Breast epithelium (tissue), 4 donors: ENCODE data around the gene IRF2BP2. TPM values are rescaled to one million over a fixed set of nuclear protein-coding genes. Genes with fewer than 3 reads are reported as not detected.

Experiments used
- DNase-seq, 2 donors: peaks; one replicate each; pipeline ENCODE4 v3.0.0-alpha.2; 2019; ENCODE audit warnings: low spot score in 2 of 2
- H3K27ac ChIP-seq, 2 donors: fragments of 200-600 bp; sonication (generic) in 1 of 2; one replicate each; pipeline ENCODE4 v1.5.1; 2016 to 2019; ENCODE audit warnings: mild to moderate bottlenecking in 1 of 2
- H3K27me3 ChIP-seq, 2 donors: fragments of 200-600 bp; sonication (generic) in 1 of 2; one replicate each; pipeline versions ENCODE4 v1.5.1 to v1.6.0; 2017 to 2019; ENCODE audit warnings: control low read depth in 1 of 2, mild to moderate bottlenecking in 1 of 2
- H3K36me3 ChIP-seq: fragments of 200-600 bp; one replicate; pipeline ENCODE4 v1.5.1; 2019
- H3K4me1 ChIP-seq, 2 donors: fragments of 200-600 bp; sonication (generic); one replicate each; pipeline ENCODE4 v1.5.1; 2016 to 2019; ENCODE audit warnings: control low read depth in 1 of 2
- H3K4me3 ChIP-seq, 3 donors: fragments of 200-600 bp; sonication (generic); 1 replicate in 2 of 3; 2 replicates in 1 of 3; pipeline ENCODE4 v1.5.1; 2016 to 2019; ENCODE audit warnings: mild to moderate bottlenecking in 3 of 3, moderate library complexity in 2 of 3
- H3K9me3 ChIP-seq, 2 donors: fragments of 200-600 bp; sonication (generic) in 1 of 2; one replicate each; pipeline ENCODE4 v1.5.1; 2016 to 2019; ENCODE audit warnings: control low read depth in 1 of 2
- POLR2A ChIP-seq: fragments of 450-650 bp; IDR thresholded peaks from one replicate; pipeline ENCODE4 v1.6.1; 2016; ENCODE audit warnings: antibody characterized with exemption, mild to moderate bottlenecking, moderate library complexity
- POLR2AphosphoS5 ChIP-seq, 3 donors: sonication (generic); formaldehyde crosslinking; IDR thresholded peaks; one replicate each; pipeline ENCODE4 v1.6.1; 2017; ENCODE audit warnings: antibody characterized with exemption in 3 of 3
- intact Hi-C: fragments of 100-400 bp; cut with DNase I; formaldehyde crosslinking; loops from one replicate; pipeline ENCODE4 v1.15.1; 2023; ENCODE audit warnings: low total_unique reads
- total RNA-seq, 3 donors: library from RNA; depleted of rRNA; stranded (reverse); fragments of >200 nt; gene quantifications; one replicate each; pipeline ENCODE4 v1.1.0, GENCODE V29; 2016
- TF ChIP-seq, protein P1 (sequence below), 3 donors: fragments of 450-650 bp; IDR thresholded peaks; one replicate each; pipeline ENCODE4 v1.5.1; 2016 to 2017; ENCODE audit warnings: antibody characterized with exemption in 3 of 3, mild to moderate bottlenecking in 3 of 3, moderate library complexity in 3 of 3

Gene IRF2BP2
- total RNA-seq, 3 donors from 2014 or later, result 60.3 to 108 (median 84.9) TPM

DNA sequence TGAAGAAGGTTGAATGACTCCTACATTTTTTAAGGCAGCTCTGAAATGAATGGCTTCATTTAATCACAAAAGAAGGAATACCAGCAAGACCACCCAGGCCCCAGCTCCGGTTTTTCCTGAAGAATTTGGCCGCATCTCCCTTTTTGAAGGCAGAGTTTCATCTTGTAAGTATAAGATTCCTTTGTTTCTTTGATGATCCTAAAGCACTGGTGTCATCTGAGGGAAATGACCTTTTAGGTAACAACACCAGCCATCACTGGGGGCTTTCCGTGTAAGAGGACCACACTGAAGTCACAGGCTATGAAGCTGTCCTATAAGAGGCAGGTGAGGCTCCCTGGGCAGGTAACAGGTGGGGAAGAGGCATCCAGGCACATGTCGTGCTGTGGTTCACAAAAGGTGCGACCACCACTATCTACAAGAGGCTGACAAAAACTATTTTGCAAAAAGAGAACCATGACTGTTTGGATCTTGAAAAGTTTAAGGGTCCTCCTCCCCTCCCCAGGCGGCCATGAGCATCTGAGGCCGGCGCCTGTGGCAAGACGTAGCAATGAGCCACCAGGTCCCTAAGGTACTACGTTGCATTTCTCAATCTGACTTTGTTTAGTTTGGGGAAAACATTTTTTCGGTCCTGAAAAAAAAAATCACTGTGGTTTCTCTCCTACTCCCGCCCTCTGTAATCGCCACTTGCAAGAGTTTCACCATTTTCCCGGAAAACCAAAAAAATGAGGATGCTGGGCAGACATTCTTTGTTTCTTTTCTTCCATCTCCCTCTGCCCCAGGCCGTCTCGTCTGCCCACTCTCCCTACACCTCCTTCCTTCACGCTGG, 46.3 kb upstream of the IRF2BP2 start:
- no peaks in the 10 kb centered on the region for H3K9me3 ChIP-seq
- peaks cover 0 to 20% of the 10 kb centered on the region in 2 donors for H3K4me1 ChIP-seq
- peak overlapping the region; percentile 78 to 80 for H3K27ac ChIP-seq
- H3K27me3 ChIP-seq, result no peaks in the 10 kb centered on the region
- no peaks in the 10 kb centered on the region for H3K36me3 ChIP-seq
- no peak for DNase-seq
- H3K4me3 ChIP-seq, result no peak overlapping the region
- TF ChIP-seq POLR2A (no peak), POLR2AphosphoS5 (IDR thresholded peaks at IDR 0.05) (no peak)
- TF ChIP-seq, protein P1, sequence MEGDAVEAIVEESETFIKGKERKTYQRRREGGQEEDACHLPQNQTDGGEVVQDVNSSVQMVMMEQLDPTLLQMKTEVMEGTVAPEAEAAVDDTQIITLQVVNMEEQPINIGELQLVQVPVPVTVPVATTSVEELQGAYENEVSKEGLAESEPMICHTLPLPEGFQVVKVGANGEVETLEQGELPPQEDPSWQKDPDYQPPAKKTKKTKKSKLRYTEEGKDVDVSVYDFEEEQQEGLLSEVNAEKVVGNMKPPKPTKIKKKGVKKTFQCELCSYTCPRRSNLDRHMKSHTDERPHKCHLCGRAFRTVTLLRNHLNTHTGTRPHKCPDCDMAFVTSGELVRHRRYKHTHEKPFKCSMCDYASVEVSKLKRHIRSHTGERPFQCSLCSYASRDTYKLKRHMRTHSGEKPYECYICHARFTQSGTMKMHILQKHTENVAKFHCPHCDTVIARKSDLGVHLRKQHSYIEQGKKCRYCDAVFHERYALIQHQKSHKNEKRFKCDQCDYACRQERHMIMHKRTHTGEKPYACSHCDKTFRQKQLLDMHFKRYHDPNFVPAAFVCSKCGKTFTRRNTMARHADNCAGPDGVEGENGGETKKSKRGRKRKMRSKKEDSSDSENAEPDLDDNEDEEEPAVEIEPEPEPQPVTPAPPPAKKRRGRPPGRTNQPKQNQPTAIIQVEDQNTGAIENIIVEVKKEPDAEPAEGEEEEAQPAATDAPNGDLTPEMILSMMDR (IDR thresholded peaks at IDR 0.05), result no peak
- intact Hi-C loops, result loop anchor here (1.0 kb wide), 1 partner anchor 14 kb away; no protein-coding TSS in a partner anchor

DNA sequence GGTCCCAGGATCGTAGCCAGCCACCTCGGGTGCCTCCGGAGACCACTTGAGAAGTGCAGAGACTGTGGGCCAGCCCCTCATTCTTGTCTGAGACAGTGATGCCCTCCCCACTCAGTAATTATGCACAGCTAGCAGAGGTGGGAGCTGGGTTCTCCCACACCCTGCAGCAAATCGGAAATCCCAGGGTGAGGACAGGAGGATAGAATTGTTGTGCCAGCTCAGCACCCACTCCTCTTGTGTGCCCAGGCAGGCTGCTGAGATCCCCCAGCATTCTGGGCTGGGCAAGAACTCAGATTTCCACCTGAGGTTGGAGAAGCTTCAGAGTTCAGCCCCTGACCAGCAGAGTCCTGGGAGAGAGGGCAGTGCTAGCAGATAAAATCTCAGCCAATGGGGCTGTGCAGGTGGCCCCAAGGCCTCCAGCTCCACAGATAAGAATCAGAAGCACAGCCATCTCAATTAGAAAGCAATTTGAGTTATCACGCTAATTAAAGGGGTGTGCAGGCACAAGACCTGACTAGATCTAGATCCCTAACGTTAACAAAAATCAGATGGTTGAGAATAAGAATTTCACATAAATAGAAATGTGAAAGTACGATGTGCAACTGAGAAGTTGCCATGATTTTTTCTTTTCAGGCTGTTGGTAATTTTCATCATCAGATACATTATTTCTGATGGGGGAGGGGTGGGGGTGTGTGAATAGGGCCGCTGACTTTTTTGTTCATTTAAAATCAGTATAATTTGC, 45.5 kb upstream of the IRF2BP2 start:
- Histone ChIP-seq H3K4me3 (no peak overlapping the region), H3K27ac (peak overlapping the region; percentile 78 to 80), H3K36me3 (no peaks in the 10 kb centered on the region), H3K9me3 (no peaks in the 10 kb centered on the region), H3K27me3 (no peaks in the 10 kb centered on the region), H3K4me1 (peaks cover 0 to 20% of the 10 kb centered on the region in 2 donors)
- intact Hi-C loops, result loop anchor here (1.0 kb wide), 1 partner anchor 15 kb away; no protein-coding TSS in a partner anchor
- TF ChIP-seq POLR2A (no peak), POLR2AphosphoS5 (IDR thresholded peaks at IDR 0.05) (no peak)
- TF ChIP-seq, protein P1 (IDR thresholded peaks at IDR 0.05), result no peak
- no peak for DNase-seq

DNA sequence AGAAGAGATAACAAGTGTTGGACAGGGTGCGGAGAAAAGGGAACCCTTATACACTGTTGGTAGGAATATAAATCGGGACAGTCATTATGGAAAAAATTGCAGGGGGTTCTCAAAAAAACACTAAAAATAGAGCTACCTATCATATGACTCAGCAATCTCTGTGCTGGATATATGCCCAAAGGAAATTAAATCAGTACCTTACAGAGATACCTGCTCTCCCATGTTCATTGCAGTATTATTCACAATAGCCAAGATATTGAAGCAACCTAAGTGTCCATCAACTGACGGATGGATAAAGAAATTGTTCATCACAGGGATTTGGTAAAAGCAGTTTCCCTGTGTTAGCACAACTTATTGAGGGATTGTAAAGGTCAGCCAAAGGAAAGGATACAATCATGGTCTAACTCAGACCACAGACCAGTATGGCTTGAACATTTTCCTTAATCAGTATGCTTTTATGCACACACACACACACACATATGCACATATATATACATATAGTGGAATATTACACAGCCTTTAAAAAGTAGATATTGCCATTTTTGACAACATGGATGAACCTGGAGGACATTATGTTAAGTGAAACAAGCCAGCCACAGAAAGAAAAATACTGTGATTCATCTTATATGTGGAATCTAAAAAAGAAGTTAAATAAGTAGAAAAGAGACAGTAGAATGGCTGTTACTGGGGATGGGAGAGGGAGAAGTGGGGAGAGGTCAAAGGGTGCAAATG, 44.2 kb upstream of the IRF2BP2 start:
- intact Hi-C loops, result no loop called here
- Histone ChIP-seq H3K4me1 (peaks cover 0 to 20% of the 10 kb centered on the region in 2 donors), H3K36me3 (no peaks in the 10 kb centered on the region), H3K9me3 (no peaks in the 10 kb centered on the region), H3K4me3 (no peak overlapping the region), H3K27ac (no peak overlapping the region), H3K27me3 (no peaks in the 10 kb centered on the region)
- no peak for DNase-seq
- TF ChIP-seq POLR2A, result no peak
- TF ChIP-seq POLR2AphosphoS5 (IDR thresholded peaks at IDR 0.05), result no peak
- TF ChIP-seq, protein P1 (IDR thresholded peaks at IDR 0.05), result no peak

DNA sequence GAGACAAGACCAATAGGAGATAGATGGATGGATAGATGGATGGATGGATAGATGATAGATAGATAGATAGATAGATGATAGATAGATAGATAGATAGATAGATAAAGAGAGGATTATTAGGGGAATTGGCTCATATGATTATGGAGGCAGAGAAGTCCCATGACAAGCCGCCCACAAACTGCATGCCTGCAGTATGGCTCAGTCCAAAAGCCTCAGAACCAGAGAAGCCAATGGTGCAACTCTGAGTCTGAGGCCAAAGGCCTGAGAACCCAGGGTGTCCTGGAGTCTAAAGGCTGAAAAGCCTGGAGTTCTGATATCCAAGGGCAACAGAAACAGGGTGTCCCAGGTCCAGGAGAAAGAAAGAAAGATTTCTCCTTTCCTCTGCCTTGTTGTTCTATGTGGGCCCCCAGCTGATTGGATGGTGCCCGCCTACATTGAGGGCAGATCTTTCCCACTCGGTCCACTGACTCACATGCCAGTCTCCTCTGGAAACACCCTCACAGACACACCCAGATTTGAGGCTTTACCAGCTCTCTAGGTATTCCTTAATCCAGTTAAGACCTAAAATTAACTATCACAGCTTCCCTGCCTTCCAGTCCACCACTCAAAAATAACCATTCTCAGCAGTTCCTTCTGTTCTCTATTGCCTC, 39.6 kb upstream of the IRF2BP2 start:
- intact Hi-C loops, result no loop called here
- H3K9me3 ChIP-seq, result no peaks in the 10 kb centered on the region
- no peaks in the 10 kb centered on the region for H3K27me3 ChIP-seq
- no peak for TF ChIP-seq POLR2A
- TF ChIP-seq, protein P1 (IDR thresholded peaks at IDR 0.05), result no peak
- TF ChIP-seq POLR2AphosphoS5 (IDR thresholded peaks at IDR 0.05), result no peak
- H3K4me3 ChIP-seq, result no peak overlapping the region
- H3K4me1 ChIP-seq, result no peaks in the 10 kb centered on the region
- DNase-seq, result no peak
- no peaks in the 10 kb centered on the region for H3K36me3 ChIP-seq
- H3K27ac ChIP-seq, result no peak overlapping the region
